Muscle of leg (tissue), 11 donors: Measurements from ENCODE around the gene DNA2. TPM values are rescaled to one million over a fixed set of nuclear protein-coding genes. Genes with fewer than 3 reads are reported as not detected.
"Not testable (repeated sequence)": the region's sequence is repeated elsewhere in the genome, so short reads cannot be mapped to it uniquely, and the experiment has no call there.

Source experiments
- DNase-seq: peaks from one replicate; pipeline ENCODE4 v3.0.0; 2013
- H3K27ac ChIP-seq: one replicate; pipeline ENCODE4 v1.5.1; 2013; ENCODE audit warnings: mild to moderate bottlenecking, low read length, control low read depth
- H3K27me3 ChIP-seq: one replicate; pipeline ENCODE4 v1.6.1; 2013; ENCODE audit warnings: low read length; ENCODE audit not compliant: control insufficient read depth, insufficient read depth
- H3K36me3 ChIP-seq: one replicate; pipeline ENCODE4 v1.6.1; 2013; ENCODE audit warnings: low read length; ENCODE audit not compliant: control insufficient read depth, insufficient read depth
- H3K4me1 ChIP-seq: one replicate; pipeline ENCODE4 v1.6.1; 2013; ENCODE audit warnings: low read length; ENCODE audit not compliant: control insufficient read depth, insufficient read depth
- H3K4me3 ChIP-seq: one replicate; pipeline ENCODE4 v1.5.1; 2013; ENCODE audit warnings: low read length, control low read depth
- H3K9me3 ChIP-seq: replicated peaks from 2 replicates; pipeline ENCODE4 v1.6.1; 2013; ENCODE audit warnings: low read depth, low read length; ENCODE audit not compliant: control insufficient read depth
- WGBS: methylation state at CpG from one replicate; pipeline ENCODE4 v1.1.5; 2013; ENCODE audit warnings: missing lambda C conversion rate; ENCODE audit not compliant: insufficient coverage; 5-methylcytosine and 5-hydroxymethylcytosine counted together
- polyA plus RNA-seq, 8 donors: library from polyadenylated mRNA; unstranded; fragments of 120-200 nt; gene quantifications; one replicate each; pipeline versions ENCODE4 v1.2.1 to v1.2.3, GENCODE V29; 2013; ENCODE audit warnings: inconsistent platforms in 1 of 8, low replicate concordance in 1 of 8; ENCODE audit not compliant: insufficient read length in 8 of 8, insufficient read depth in 1 of 8
- total RNA-seq: library from RNA; stranded (reverse); fragments of 120-200 nt; gene quantifications from one replicate; pipeline ENCODE4 v1.2.4, GENCODE V29; 2013

DNA2 gene
- total and polyA plus RNA-seq, 9 donors, result 3.7 to 9.0 (median 5.3) TPM

- WGBS, result no CpG with 5 or more reads among the region's 3 CpGs
- H3K36me3 ChIP-seq, result peaks cover 24% of the 10 kb centered on the region
- DNase-seq, result no peak
These were observed 10.7 kb downstream of the DNA2 start for GRCh38 chr10:68461032-68461431.

GRCh38 chr10:68449698-68450097 lies 22.1 kb downstream of the DNA2 start:
- H3K27ac ChIP-seq, H3K36me3 ChIP-seq, H3K9me3 ChIP-seq, H3K4me1 ChIP-seq, H3K4me3 ChIP-seq, H3K27me3 ChIP-seq: not testable (repeated sequence)
- peak; percentile 45 for DNase-seq
- 65% methylated on average over 2 of the region's 7 CpGs for WGBS

More at GRCh38 chr10:68461032-68461431, 10.7 kb downstream of the DNA2 start:
- Histone ChIP-seq H3K27me3 (no peaks in the 10 kb centered on the region), H3K9me3 (no peaks in the 10 kb centered on the region), H3K27ac (no peak overlapping the region), H3K4me3 (no peak overlapping the region), H3K4me1 (no peaks in the 10 kb centered on the region)

- no CpG with 5 or more reads among the region's 1 CpG for WGBS
- H3K36me3 ChIP-seq, result peaks cover 5% of the 10 kb centered on the region
- no peak overlapping the region for H3K27ac ChIP-seq
- H3K4me1 ChIP-seq, result no peaks in the 10 kb centered on the region
- no peak for DNase-seq
- H3K9me3 ChIP-seq, result no peaks in the 10 kb centered on the region
- H3K4me3 ChIP-seq, result no peak overlapping the region
- no peaks in the 10 kb centered on the region for H3K27me3 ChIP-seq
These were observed 25.6 kb downstream of the DNA2 start for GRCh38 chr10:68446179-68446578.

GRCh38 chr10:68442971-68443370 lies 28.8 kb downstream of the DNA2 start:
- WGBS, result no CpG with 5 or more reads among the region's 2 CpGs
- H3K27me3 ChIP-seq, result no peaks in the 10 kb centered on the region
- peaks cover 5% of the 10 kb centered on the region for H3K36me3 ChIP-seq
- no peak for DNase-seq
- H3K9me3 ChIP-seq, result no peaks in the 10 kb centered on the region
- no peak overlapping the region for H3K27ac ChIP-seq
- H3K4me3 ChIP-seq, result no peak overlapping the region
- no peaks in the 10 kb centered on the region for H3K4me1 ChIP-seq

- H3K36me3 ChIP-seq, result peaks cover 5% of the 10 kb centered on the region
- no peak for DNase-seq
- H3K4me1 ChIP-seq, result no peaks in the 10 kb centered on the region
- H3K27me3 ChIP-seq, result no peaks in the 10 kb centered on the region
- no CpG with 5 or more reads among the region's 3 CpGs for WGBS
- no peak overlapping the region for H3K4me3 ChIP-seq
- no peaks in the 10 kb centered on the region for H3K9me3 ChIP-seq
- no peak overlapping the region for H3K27ac ChIP-seq
These were observed 30.9 kb downstream of the DNA2 start for GRCh38 chr10:68440898-68441297.

GRCh38 chr10:68435803-68436202 lies 36.0 kb downstream of the DNA2 start:
- no peaks in the 10 kb centered on the region for H3K27me3 ChIP-seq
- H3K27ac ChIP-seq, result no peak overlapping the region
- no peak for DNase-seq
- H3K4me3 ChIP-seq, result no peak overlapping the region
- H3K9me3 ChIP-seq, result no peaks in the 10 kb centered on the region
- H3K36me3 ChIP-seq, result no peaks in the 10 kb centered on the region
- no peaks in the 10 kb centered on the region for H3K4me1 ChIP-seq

- WGBS, result 100% methylated on average over 2 of the region's 4 CpGs
- Histone ChIP-seq H3K36me3 (no peaks in the 10 kb centered on the region), H3K9me3 (no peaks in the 10 kb centered on the region), H3K27me3 (no peaks in the 10 kb centered on the region), H3K4me3 (no peak overlapping the region), H3K27ac (no peak overlapping the region), H3K4me1 (no peaks in the 10 kb centered on the region)
- no peak for DNase-seq
These were observed 37.1 kb downstream of the DNA2 start for GRCh38 chr10:68434657-68435056.

GRCh38 chr10:68428396-68429104 lies 43.2 kb downstream of the DNA2 start:
- no peaks in the 10 kb centered on the region for H3K4me1 ChIP-seq
- H3K4me3 ChIP-seq, result no peak overlapping the region
- DNase-seq, result peak; percentile 23
- no CpG with 5 or more reads among the region's 5 CpGs for WGBS
- H3K36me3 ChIP-seq, result peaks cover 12% of the 10 kb centered on the region
- no peaks in the 10 kb centered on the region for H3K27me3 ChIP-seq
- no peak overlapping the region for H3K27ac ChIP-seq
- H3K9me3 ChIP-seq, result no peaks in the 10 kb centered on the region

GRCh38 chr10:68424454-68425014 lies 47.2 kb downstream of the DNA2 start:
- peaks cover 16% of the 10 kb centered on the region for H3K36me3 ChIP-seq
- no peak for DNase-seq
- 97% methylated on average over 16 of the region's 20 CpGs for WGBS
- no peaks in the 10 kb centered on the region for H3K4me1 ChIP-seq
- H3K9me3 ChIP-seq, result no peaks in the 10 kb centered on the region
- H3K27ac ChIP-seq, result no peak overlapping the region
- no peaks in the 10 kb centered on the region for H3K27me3 ChIP-seq
- no peak overlapping the region for H3K4me3 ChIP-seq

- Histone ChIP-seq H3K27ac (no peak overlapping the region), H3K4me3 (no peak overlapping the region), H3K27me3 (no peaks in the 10 kb centered on the region), H3K9me3 (no peaks in the 10 kb centered on the region), H3K4me1 (no peaks in the 10 kb centered on the region), H3K36me3 (peaks cover 16% of the 10 kb centered on the region)
- no peak for DNase-seq
- 94% methylated on average over 2 of the region's 5 CpGs for WGBS
These were observed 48.3 kb downstream of the DNA2 start for GRCh38 chr10:68423522-68423921.
